T47D (cell line): ENCODE measurements around the gene TRIM38.
A peak's percentile ranks its signal among the peaks of the same experiment; 100 is the strongest.
"Not testable (repeated sequence)": the region's sequence is repeated elsewhere in the genome, so short reads cannot be mapped to it uniquely, and the experiment has no call there.

Experiments
- DNase-seq, 2 experiments: peaks; one replicate each; pipeline versions ENCODE4 v3.0.0 to v3.0.0-alpha.2; 2011 to 2012; ENCODE audit warnings: low read depth in 1 of 2, low spot score in 1 of 2
- JUND ChIP-seq: IDR thresholded peaks from 2 replicates; pipeline ENCODE4 v1.6.1; 2012; ENCODE audit warnings: low read depth
- in situ Hi-C: cut with HindIII; loops from 2 replicates; pipeline ENCODE4 v1.10.0; 2016; ENCODE audit warnings: low sequenced_read_pairs, low pct_unique_long_range_greater_than_20kb

The TRIM38 gene

DNA sequence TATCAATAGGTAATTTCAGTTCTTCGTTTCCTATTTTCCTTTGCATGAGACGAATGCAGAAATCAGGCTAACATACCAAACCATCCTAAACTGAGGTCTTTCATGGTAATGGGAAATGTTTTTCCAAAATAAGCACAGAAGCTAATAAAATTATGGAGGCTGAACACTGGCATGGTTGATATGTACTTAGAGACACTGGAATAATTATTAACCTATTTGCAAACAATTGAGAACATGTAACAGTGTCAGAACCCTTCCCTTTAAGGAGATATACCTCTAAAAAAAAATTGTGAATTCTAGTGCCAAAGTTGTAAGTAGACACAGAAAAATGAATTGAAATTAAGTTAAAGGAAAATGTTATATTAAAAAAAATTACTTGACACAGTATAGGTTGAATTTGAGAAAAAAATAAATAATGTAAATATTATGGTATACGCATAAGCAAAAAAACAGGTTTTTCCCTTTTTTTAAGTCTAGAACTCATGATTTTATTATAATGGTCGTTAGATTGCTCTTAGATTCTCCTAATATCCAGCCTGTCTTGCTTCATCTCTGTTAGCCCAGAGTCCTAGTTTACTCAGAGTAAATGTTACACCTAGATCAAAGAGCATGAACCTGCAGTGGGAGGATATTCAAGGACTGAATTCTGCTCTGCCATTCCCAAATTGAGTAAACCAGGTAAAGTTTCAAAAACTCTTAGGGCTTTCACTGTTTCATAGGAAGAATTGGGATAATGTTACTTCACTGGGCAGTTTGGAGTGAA is 33.9 kb upstream of the TRIM38 start:
- no peak for TF ChIP-seq JUND
- in situ Hi-C loops: no loop called here
- no peak for DNase-seq

DNA sequence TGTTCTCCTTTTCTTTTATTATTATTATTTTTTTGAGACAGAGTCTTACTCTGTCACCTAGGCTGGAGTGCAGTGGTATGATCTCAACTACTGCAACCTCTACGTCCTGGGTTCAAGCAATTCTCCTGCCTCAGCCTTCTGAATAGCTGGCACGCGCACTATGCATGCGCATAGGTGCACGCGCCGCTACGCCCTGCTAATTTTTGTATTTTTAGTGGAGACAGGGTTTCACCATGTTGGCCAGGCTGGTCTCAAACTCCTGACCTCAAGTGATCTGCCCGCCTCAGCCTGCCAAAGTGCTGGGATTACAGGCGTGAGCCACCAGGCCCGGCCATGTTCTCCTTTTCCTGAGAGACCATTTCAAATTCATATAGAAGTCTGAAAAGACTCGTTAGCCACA is 32.8 kb upstream of the TRIM38 start:
- DNase-seq, in situ Hi-C loops: not testable (repeated sequence)

DNA sequence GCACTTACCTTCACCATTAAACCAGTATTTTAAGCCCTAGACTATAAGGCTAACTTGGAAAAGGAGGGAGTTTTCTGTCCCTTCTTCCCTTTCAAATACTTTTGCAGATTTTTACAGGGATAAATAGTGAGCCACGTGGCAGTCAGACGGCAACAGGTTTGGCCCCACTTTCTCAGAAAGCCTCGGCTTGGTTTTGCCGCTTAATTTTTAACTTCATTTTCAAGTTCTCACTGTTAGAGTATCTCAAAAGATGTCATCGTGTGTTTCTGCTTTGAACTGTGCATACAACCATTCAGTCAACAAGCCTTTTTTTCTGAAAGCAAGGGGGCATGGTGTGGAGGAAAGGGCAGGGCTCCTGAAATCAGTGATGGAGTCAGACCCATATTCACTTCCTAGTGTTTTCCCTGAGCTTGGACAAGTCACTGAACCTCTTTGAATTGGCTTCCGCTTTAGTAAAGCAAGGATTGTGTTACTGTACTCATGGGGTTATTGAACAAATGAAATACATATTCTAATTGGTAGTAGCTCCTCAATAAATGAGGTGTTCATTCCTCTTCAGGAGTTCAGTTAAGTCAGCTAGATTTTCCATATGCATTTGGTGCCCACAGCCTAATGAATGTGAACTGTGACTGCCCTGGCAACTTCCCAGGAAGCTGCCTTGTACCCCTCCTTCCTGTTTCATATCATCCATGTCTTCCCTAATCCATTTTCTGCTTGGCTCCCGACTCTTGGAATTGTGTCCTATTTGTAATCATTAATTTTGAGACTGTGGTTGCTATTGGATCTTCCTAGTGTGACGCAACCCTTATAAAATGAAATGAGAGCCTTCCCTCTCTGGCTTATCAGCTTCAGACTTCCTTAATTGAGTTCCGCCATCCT is 31.8 kb upstream of the TRIM38 start, which contains the start of gene SLC17A2:
TSS of gene SLC17A2 (minus strand) at position 160 of the 879 bp plus-strand sequence. CDS start 4,895 bp downstream, outside the sequence.
- TF ChIP-seq JUND: no peak
- in situ Hi-C loops: no loop called here
- no peak for DNase-seq

DNA sequence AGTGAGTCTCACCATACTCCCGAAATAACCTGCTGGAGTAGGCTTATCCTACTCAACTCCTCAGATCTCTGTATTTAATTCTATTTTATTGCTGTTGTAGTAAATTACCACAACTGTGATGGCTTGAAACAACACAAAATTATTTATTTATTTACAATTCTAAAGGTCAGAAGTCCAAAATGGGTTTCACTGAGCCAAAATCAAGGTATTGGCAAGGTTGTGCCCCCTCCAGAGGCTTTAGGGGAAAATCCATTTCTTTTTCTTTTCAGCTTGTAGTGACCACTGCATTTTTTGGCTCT is 31.2 kb upstream of the TRIM38 start:
- in situ Hi-C loops: no loop called here
- DNase-seq: no peak
- TF ChIP-seq JUND: no peak

DNA sequence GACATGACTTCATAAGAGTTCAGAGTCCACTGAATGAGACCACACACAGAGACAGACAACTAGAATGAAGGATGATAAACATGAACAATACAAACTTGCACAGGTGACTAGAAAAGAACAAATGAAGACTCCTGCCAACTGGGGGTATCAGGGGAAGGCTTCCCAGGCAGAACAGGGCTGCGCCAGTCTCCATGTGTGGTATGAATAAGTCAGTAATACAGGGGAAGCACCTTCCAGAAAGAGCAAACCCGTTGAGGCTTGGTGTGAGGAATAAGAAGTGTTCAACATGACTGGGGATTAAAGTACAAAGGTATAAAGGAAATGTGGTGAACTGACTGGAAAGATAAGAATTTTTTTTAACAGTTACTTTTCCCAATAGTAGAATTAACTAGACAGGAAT is 28.4 kb upstream of the TRIM38 start:
- in situ Hi-C loops: no loop called here
- no peak for DNase-seq
- TF ChIP-seq JUND: no peak

DNA sequence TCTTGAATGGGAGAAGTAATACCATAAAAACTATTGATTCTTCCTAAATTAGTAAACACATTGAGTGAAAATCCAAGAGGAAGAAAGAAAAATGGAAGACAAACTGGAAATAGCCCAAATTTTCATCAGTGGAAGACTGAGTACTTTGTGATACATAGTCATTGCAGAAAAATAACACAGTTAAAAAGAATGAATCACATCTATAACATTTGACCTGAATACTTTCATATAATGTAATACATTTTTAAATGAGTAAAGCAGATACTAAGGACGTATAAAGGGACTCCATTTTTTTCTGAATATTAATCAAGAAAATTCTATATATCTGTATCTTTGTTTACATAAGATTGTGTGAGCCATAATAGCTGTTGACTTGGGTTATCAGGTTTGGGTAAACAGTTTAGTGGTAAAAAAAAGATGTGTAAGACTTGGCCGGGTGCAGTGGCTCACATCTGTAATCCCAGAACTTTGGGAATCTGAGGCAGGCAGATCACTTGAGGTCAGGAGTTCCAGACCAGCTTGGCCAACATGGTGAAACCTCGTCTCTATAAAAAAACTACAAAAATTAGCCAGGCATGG is 27.8 kb upstream of the TRIM38 start:
- TF ChIP-seq JUND: no peak
- DNase-seq: no peak
- in situ Hi-C loops: no loop called here

DNA sequence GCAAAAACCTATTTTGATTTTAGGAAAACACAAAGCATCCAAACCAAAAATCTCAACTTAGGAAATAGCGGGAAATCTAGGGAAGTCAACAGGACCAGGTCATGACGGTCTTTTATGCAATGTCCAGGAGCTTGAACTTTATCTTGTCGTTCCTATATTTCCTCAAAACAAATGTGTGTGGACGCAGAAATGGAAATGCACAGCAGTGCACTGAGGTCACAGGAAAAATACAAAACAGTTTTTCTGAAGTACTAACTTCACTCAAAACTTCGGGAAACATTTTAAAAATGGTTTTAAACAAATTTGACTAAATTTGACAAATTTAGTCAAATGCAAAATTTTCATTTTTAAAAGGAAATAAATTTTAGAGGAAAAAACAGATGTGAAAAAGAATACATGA is 26.6 kb upstream of the TRIM38 start:
- TF ChIP-seq JUND: no peak
- in situ Hi-C loops: no loop called here
- no peak for DNase-seq

DNA sequence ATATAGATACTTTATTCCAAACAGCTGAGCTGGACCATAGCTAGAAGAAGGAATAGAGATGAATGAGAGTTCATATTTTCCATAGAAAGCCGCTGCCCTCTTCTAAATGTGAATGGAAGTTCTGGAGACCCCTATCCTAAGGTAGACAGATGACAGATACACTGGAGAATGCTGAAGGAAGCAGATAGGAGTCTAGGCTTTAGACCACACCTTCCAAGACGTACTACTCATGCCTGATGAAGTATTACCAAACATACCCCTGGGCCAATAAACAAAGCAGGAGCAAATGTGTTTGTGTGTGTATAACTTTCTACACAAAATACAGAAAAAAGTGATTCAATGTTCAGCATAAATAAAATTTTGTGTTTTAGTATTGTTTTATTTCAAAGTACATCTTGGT is 23.0 kb upstream of the TRIM38 start:
- TF ChIP-seq JUND: no peak
- no peak for DNase-seq
- in situ Hi-C loops: no loop called here

DNA sequence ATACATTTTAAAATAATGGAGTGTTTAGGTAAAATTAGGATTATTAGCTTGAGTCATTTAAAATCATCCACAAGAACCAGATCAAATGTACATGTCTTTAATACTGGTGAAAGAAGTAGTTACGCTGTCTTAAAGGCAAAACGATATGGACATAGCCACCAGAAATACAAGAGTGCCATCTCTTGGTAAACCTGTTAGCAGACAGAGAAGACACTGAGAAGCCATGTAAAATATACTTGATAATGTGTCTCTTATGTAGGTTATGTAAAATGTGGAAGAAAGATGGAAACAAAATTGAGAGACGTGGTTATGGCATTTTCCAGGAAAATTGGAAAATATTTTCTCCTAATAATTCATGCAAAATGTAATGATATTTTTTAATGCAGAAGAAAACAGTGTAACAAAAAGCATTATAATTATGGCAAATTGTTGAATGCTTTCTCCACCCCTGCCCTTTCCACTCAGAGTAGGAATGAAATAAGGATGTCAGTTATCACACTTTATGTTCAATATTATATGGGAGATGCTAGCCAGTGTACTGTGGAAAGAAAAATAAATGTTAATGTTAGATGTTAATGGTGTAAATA is 19.9 kb upstream of the TRIM38 start:
- in situ Hi-C loops: no loop called here
- TF ChIP-seq JUND: no peak
- DNase-seq: peak; percentile 23 to 76

DNA sequence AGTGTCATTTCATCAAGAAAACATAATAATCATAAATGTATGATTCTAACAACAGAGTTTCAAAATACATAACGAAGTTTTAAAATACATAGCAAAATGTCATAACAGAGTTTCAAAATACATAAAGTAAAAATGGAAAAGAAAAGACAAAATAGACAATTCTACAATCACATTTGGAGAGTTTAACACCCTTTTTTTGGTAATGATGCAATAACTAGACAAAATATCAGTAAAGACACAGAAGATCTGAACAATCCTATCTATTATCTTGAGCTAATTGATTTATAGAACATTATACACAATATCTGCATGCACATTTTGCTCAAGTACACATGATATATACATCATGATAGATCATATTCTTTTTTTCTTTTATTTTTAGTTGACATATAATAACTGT is 18.7 kb upstream of the TRIM38 start:
- TF ChIP-seq JUND: no peak
- in situ Hi-C loops: no loop called here
- DNase-seq: no peak

DNA sequence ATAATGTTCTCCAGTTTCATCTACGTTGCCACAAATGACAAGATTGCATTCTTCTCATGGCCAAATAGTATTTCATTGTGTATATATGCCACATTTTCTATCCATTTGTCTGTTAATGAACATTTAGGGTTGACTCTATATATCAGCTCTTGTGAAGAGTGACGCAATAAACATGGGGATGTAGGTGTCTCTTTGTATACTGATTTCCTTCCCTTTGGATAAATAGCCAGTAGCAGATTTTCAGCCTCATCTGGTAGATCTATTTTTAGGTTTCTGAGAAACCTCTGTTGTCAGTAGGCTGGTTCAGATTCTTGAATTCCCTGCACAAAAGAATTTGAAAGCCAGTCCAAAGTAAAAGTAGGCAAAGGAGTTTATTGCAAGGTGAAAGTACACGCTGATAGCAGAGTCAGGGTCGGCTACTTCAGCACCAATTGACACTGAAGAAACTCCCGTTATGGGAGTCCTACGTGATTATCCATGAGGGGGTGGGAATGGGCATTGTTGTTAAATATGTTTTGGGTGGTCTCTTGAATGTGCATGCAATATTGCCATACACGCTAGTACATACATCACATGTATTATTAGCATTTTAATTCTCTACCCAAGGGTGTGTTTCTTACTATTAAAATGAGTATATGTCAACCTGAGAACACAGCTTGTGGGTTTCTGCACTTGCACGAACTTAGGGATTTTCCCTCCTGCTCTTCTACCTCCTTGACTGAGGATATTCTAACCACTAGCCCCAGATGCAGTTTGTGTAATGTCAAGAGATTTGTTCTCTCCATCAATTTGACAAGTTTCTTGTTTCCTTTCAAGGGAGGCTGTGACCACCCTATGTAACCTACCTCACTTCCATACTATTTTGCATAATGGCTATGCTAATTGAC is 17.7 kb upstream of the TRIM38 start:
- no peak for TF ChIP-seq JUND
- in situ Hi-C loops: no loop called here
- no peak for DNase-seq

DNA sequence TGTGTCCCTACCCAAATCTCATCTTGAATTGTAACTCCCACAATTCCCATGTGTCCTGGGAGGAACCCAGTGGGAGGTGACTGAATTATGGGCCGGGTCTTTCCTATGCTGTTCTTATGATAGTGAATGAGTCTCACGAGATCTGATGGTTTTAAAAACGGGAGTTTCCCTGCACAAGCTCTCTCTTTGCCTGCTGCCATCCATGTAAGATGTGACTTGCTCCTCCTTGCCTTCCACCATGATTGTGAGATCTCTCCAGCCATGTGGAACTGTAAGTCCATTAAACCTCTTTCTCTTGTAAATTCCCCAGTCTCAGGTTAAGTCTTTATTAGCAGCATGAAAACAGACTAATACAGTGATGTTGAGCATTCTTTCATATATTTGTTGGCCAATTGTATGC is 16.9 kb upstream of the TRIM38 start:
- in situ Hi-C loops, DNase-seq: not testable (repeated sequence)
